NB4 (cell line): ENCODE measurements around the gene MRS2.

Experiments
- CTCF ChIP-seq: IDR thresholded peaks from one replicate; pipeline ENCODE4 v1.5.1; 2012; ENCODE audit warnings: low read depth, low read length
- MYC ChIP-seq: IDR thresholded peaks from 2 replicates; pipeline ENCODE4 v1.6.1; 2011; ENCODE audit warnings: low read depth, low read length
- POLR2A ChIP-seq: IDR thresholded peaks from 2 replicates; pipeline ENCODE4 v1.6.1; 2011; ENCODE audit warnings: mild to moderate bottlenecking; ENCODE audit not compliant: insufficient read length; ENCODE audit errors: extremely low read depth
- TF ChIP-seq, protein P1 (sequence below): IDR thresholded peaks from 2 replicates; pipeline ENCODE4 v1.6.1; 2011; ENCODE audit warnings: low read depth, low read length

- no peak for TF ChIP-seq CTCF
- TF ChIP-seq POLR2A = no peak
- TF ChIP-seq, protein P1, sequence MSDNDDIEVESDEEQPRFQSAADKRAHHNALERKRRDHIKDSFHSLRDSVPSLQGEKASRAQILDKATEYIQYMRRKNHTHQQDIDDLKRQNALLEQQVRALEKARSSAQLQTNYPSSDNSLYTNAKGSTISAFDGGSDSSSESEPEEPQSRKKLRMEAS = no peak
- no peak for TF ChIP-seq MYC
These were observed 13.0 kb downstream of the MRS2 start for GRCh38 chr6:24415753-24416152.
